K562 (cell line): Measurements from ENCODE around the gene DPH5. TPM values are rescaled to one million over a fixed set of nuclear protein-coding genes. Genes with fewer than 3 reads are reported as not detected.

ENCODE experiments used
- ATAC-seq: fragments of 200-7000 bp; cut with Tn5 transposase; 3 replicates; pipeline ENCODE4 v1.9.1; 2020; ENCODE audit warnings: moderate library complexity
- BruUV-seq: library from RNA; stranded (reverse); fragments of 400-500 nt; replicated peaks from 2 replicates; lab custom pipeline; 2021; lab: Mats Ljungman, UMichigan
- CTCF ChIA-PET: fragments of 300-600 bp; formaldehyde crosslinking; extraction: SDS; loops from one replicate; lab custom pipeline; 2021; ENCODE audit warnings: low intra/inter-chr PET ratio; lab: Yijun Ruan, JAX
- POLR2A ChIA-PET: fragments of 300-600, 350-650 bp; sonication (Branson Sonifier 250); formaldehyde crosslinking; extraction: SDS; loops from one replicate; lab custom pipeline; 2021; ENCODE audit warnings: antibody characterized with exemption, inconsistent platforms; lab: Yijun Ruan, JAX
- DNase-seq, 4 experiments: peaks; one replicate each; pipeline versions ENCODE4 v3.0.0 to v3.0.0-alpha.2; 2011 to 2018; ENCODE audit warnings: low spot score in 3 of 4, mixed read lengths in 3 of 4; ENCODE audit errors: extremely low read depth in 1 of 4
- FAIRE-seq: peaks from 2 replicates; lab custom pipeline; 2011; peaks lifted over from hg19 to GRCh38; lab: Jason Lieb, UNC
- H2AFZ ChIP-seq: 2 replicates; pipeline ENCODE4 v1.6.0; 2011; ENCODE audit warnings: low read depth, low read length, control low read depth, inconsistent platforms
- H3K27ac ChIP-seq: fragments of 200-600 bp; 3 replicates; pipeline ENCODE4 v1.8.0; 2011; ENCODE audit warnings: low read depth, mild to moderate bottlenecking, control low read depth, inconsistent platforms, low read length, moderate library complexity, mixed read lengths; ENCODE audit errors: extremely low read depth
- H3K27me3 ChIP-seq, 2 experiments: fragments of 300-600 bp in 1 of 2; 2 replicates in 1 of 2; 3 replicates in 1 of 2; pipeline versions ENCODE4 v1.6.0 to v1.8.0; 2011; ENCODE audit warnings: inconsistent platforms in 2 of 2, low read length in 2 of 2, mild to moderate bottlenecking in 1 of 2, mixed read lengths in 1 of 2, moderate library complexity in 1 of 2; ENCODE audit not compliant: control insufficient read depth in 2 of 2, insufficient read depth in 2 of 2
- H3K36me3 ChIP-seq: fragments of 300-600 bp; 3 replicates; pipeline ENCODE4 v1.8.0; 2011; ENCODE audit warnings: mild to moderate bottlenecking, low read length, inconsistent platforms; ENCODE audit not compliant: control insufficient read depth, insufficient read depth
- H3K4me1 ChIP-seq, 2 experiments: fragments of 200-600 bp in 1 of 2; replicated peaks in 1 of 2; 2 replicates in 1 of 2; 3 replicates in 1 of 2; pipeline versions ENCODE4 v1.5.1 to v1.8.0; 2011; ENCODE audit warnings: inconsistent platforms in 2 of 2, low read length in 2 of 2, mild to moderate bottlenecking in 1 of 2, mixed read lengths in 1 of 2, moderate library complexity in 1 of 2; ENCODE audit not compliant: control insufficient read depth in 2 of 2, insufficient read depth in 2 of 2
- H3K4me2 ChIP-seq: 2 replicates; pipeline ENCODE4 v1.6.1; 2011; ENCODE audit warnings: low read length, control low read depth, inconsistent platforms, mixed read lengths; ENCODE audit not compliant: insufficient read depth
- H3K4me3 ChIP-seq: fragments of 200-600 bp; sonication (generic), shearing (Covaris generic); 2 replicates; pipeline ENCODE4 v1.5.1; 2016; ENCODE audit warnings: control low read depth, inconsistent platforms
- H3K79me2 ChIP-seq: fragments of 200-600 bp; 3 replicates; pipeline ENCODE4 v1.8.0; 2011; ENCODE audit warnings: low read length, inconsistent platforms; ENCODE audit not compliant: control insufficient read depth, insufficient read depth
- H3K9ac ChIP-seq, 2 experiments: 2 replicates each; pipeline versions ENCODE4 v1.6.0 to v1.6.1; 2011; ENCODE audit warnings: low read depth in 2 of 2, low read length in 2 of 2, control low read depth in 1 of 2, inconsistent platforms in 1 of 2, mild to moderate bottlenecking in 1 of 2, mixed read lengths in 1 of 2; ENCODE audit not compliant: insufficient read depth in 1 of 2
- H3K9me1 ChIP-seq: one replicate; pipeline ENCODE4 v1.6.0; 2011; ENCODE audit warnings: inconsistent platforms, mild to moderate bottlenecking, low read length, moderate library complexity; ENCODE audit not compliant: control insufficient read depth, insufficient read depth
- H3K9me3 ChIP-seq: replicated peaks from 2 replicates; pipeline ENCODE4 v1.5.1; 2011; ENCODE audit warnings: low read depth, low read length, inconsistent platforms; ENCODE audit not compliant: control insufficient read depth, insufficient read depth
- H4K20me1 ChIP-seq: replicated peaks from 2 replicates; pipeline ENCODE4 v1.6.1; 2011; ENCODE audit warnings: low read length, inconsistent platforms, mixed read lengths; ENCODE audit not compliant: control insufficient read depth, insufficient read depth
- HCFC1 ChIP-seq: IDR thresholded peaks from 2 replicates; pipeline ENCODE4 v1.6.1; 2012; ENCODE audit warnings: low read depth, low read length, improper control_type of control experiment
- KLF13 ChIP-seq: fragments of 450-650 bp; IDR thresholded peaks from 2 replicates; pipeline ENCODE4 v1.6.1; 2016; ENCODE audit warnings: missing genetic modification characterization, low read depth, mild to moderate bottlenecking, missing compliant biosample characterization, moderate library complexity, borderline replicate concordance
- LEF1 ChIP-seq: fragments of 450-650 bp; IDR thresholded peaks from 2 replicates; pipeline ENCODE4 v1.6.1; 2016; ENCODE audit warnings: mild to moderate bottlenecking
- MEIS2 ChIP-seq: fragments of 450-650 bp; IDR thresholded peaks from 2 replicates; pipeline ENCODE4 v1.6.1; 2014; ENCODE audit warnings: mild to moderate bottlenecking; ENCODE audit not compliant: partially characterized antibody
- MYBL2 ChIP-seq, 2 experiments: fragments of 450-650 bp in 1 of 2; sonication (generic) in 1 of 2; formaldehyde crosslinking in 1 of 2; IDR thresholded peaks; 2 replicates each; pipeline versions ENCODE4 v1.6.1 to v1.8.1; 2017 to 2022; ENCODE audit warnings: borderline replicate concordance in 1 of 2, inconsistent platforms in 1 of 2, low read depth in 1 of 2, mild to moderate bottlenecking in 1 of 2, missing genetic modification reagents in 1 of 2, moderate library complexity in 1 of 2
- NR2F6 ChIP-seq: fragments of 450-650 bp; formaldehyde crosslinking; IDR thresholded peaks from 2 replicates; pipeline ENCODE4 v1.4.0; 2020; ENCODE audit warnings: mild to moderate bottlenecking
- POLR3A ChIP-seq: IDR thresholded peaks from 2 replicates; pipeline ENCODE4 v1.6.1; 2011; ENCODE audit warnings: borderline replicate concordance, mild to moderate bottlenecking, moderate library complexity; ENCODE audit not compliant: insufficient read length, insufficient read depth; ENCODE audit errors: extremely low read depth
- SETDB1 ChIP-seq: IDR thresholded peaks from one replicate; pipeline ENCODE4 v1.6.1; 2012; ENCODE audit warnings: low read length, control low read depth, inconsistent platforms
- WGBS: fragments of 100-300 bp; shearing (Covaris generic); methylation state at CpG from one replicate; pipeline ENCODE4 v1.1.6; 2016; ENCODE audit warnings: low coverage, mixed read lengths; ENCODE audit not compliant: insufficient coverage; ENCODE audit errors: missing lambda C conversion rate; 5-methylcytosine and 5-hydroxymethylcytosine counted together
- in situ Hi-C: fragments of 300-500 bp; cut with MboI; formaldehyde crosslinking; loops from 4 replicates; pipeline ENCODE4 v1.15.0; 2018; ENCODE audit warnings: inconsistent platforms, mixed read lengths
- intact Hi-C: fragments of 100-400 bp; cut with micrococcal nuclease; formaldehyde crosslinking; loops from 2 replicates; pipeline ENCODE4 v1.14.2; 2022
- polyA plus RNA-seq, 8 experiments: library from polyadenylated mRNA; depleted of rRNA in 4 of 8; stranded (reverse) in 5 of 8; unstranded in 3 of 8; fragments of >200 nt; fragmentation: Nextera tagmentation in 2 of 8; fragmentation: Illumina TruSeq in 1 of 8; extraction: Ambion mirVana in 2 of 8; extraction: Trizol in 1 of 8; gene quantifications; 2 replicates each; pipeline versions ENCODE4 v1.2.1 to v1.2.3, GENCODE V29; 2011 to 2014; ENCODE audit warnings: inconsistent platforms in 1 of 8, missing spikeins in 1 of 8
- total RNA-seq, 7 experiments: library from RNA; depleted of rRNA in 6 of 7; stranded (reverse); fragments of >200 nt in 6 of 7; fragmentation: Illumina TruSeq in 2 of 7; extraction: Trizol in 2 of 7; gene quantifications; 2 replicates each; pipeline versions ENCODE4 v1.2.1 to v1.2.3, GENCODE V29; 2011 to 2021; ENCODE audit warnings: low replicate concordance in 1 of 7
- TF ChIP-seq, protein P1 (sequence below): IDR thresholded peaks from 3 replicates; pipeline ENCODE4 v1.6.1; 2011; ENCODE audit warnings: borderline replicate concordance, mild to moderate bottlenecking, moderate library complexity; ENCODE audit not compliant: insufficient read length; ENCODE audit errors: extremely low read depth
- TF ChIP-seq, protein P2 (sequence below): fragments of 450-650 bp; conservative IDR thresholded peaks from 2 replicates; pipeline ENCODE4 v1.6.1; 2016; ENCODE audit warnings: missing genetic modification characterization, low read depth, mild to moderate bottlenecking, control low read depth, missing compliant biosample characterization
- TF ChIP-seq, protein P3 (sequence below), 3 experiments: fragments of 200-800 bp in 1 of 3; sonication (Bioruptor generic) in 1 of 3; sonication (generic) in 1 of 3; formaldehyde crosslinking in 1 of 3; IDR thresholded peaks; 2 replicates each; pipeline versions ENCODE4 v1.6.1 to v1.8.0; 2016 to 2022; ENCODE audit warnings: mild to moderate bottlenecking in 2 of 3, missing compliant biosample characterization in 2 of 3, missing genetic modification characterization in 2 of 3, missing genetic modification reagents in 1 of 3
- TF ChIP-seq, protein P4 (sequence below): fragments of 250-450 bp; sonication (Bioruptor Pico); IDR thresholded peaks from 2 replicates; pipeline ENCODE4 v1.9.0; 2021; ENCODE audit warnings: mild to moderate bottlenecking

The DPH5 gene
- total and polyA plus RNA-seq, 9 of the 15 experiments (the other 6 are each of a cell fraction or from before 2014, with no cell fraction given): 37.6 to 159 (median 89.7) TPM

DNA sequence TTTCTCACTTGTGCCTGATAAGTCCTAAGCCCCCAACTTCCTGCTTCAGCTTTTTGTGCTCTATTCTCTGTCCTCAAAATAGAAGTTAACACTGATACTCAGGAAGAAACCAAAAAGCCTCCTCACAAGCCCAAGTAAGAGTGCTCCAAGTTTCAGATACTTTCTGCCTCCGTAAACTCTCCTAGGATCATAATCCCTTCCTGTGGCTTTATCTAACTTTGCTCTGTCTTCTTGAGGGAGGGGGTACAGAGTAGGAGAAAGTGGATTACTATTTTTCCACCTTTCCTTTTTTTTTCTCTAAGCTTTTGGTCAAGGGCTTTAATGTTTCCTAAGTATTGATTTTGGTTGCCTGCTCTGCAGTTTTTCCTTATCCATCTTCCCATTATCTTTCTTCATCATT is 54.6 kb downstream of the DPH5 start (continued):
- TF ChIP-seq SETDB1 (no peak), MYBL2 (IDR thresholded peaks at IDR 0.05; ENCODE audit: low read depth) (no peak), MYBL2 (CRISPR knock-in tag; IDR thresholded peaks at IDR 0.05; ENCODE audit: borderline replicate concordance) (no peak), MEIS2 (no peak), NR2F6 (no peak)
- TF ChIP-seq, protein P1, sequence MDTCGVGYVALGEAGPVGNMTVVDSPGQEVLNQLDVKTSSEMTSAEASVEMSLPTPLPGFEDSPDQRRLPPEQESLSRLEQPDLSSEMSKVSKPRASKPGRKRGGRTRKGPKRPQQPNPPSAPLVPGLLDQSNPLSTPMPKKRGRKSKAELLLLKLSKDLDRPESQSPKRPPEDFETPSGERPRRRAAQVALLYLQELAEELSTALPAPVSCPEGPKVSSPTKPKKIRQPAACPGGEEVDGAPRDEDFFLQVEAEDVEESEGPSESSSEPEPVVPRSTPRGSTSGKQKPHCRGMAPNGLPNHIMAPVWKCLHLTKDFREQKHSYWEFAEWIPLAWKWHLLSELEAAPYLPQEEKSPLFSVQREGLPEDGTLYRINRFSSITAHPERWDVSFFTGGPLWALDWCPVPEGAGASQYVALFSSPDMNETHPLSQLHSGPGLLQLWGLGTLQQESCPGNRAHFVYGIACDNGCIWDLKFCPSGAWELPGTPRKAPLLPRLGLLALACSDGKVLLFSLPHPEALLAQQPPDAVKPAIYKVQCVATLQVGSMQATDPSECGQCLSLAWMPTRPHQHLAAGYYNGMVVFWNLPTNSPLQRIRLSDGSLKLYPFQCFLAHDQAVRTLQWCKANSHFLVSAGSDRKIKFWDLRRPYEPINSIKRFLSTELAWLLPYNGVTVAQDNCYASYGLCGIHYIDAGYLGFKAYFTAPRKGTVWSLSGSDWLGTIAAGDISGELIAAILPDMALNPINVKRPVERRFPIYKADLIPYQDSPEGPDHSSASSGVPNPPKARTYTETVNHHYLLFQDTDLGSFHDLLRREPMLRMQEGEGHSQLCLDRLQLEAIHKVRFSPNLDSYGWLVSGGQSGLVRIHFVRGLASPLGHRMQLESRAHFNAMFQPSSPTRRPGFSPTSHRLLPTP: no peak

DNA sequence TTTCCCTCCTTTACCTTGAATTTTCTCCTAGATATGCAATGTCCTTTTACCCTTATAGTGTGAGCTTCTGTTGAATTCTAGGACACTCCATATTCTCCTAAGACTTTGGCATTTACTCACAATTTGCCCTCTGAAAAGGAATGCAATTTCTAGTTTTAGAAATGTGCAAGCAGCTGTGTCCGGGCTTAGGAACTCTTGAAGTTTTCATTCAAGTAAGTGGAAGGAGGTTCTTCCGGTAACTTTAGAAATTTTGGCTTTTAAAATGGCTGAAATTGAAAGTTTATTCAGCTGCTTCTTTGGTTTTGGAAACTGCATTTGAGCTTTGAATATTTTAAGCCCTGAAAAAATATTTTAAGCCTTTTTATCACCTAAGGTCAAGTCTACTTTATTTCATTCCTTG is 56.3 kb downstream of the DPH5 start:
- Histone ChIP-seq H3K4me2 (no peak overlapping the region), H3K36me3 (peaks cover 40% of the 10 kb centered on the region; the same call in 2 of the 3 replicates), H3K9ac (no peak overlapping the region), H3K27ac (no peak overlapping the region), H3K4me1 (peaks cover 0 to 7% of the 10 kb centered on the region in 2 experiments; a peak in 1 of 5 replicates), H3K9me3 (no peaks in the 10 kb centered on the region), H3K27me3 (no peaks in the 10 kb centered on the region), H4K20me1 (no peaks in the 10 kb centered on the region), H3K79me2 (no peaks in the 10 kb centered on the region), H3K4me3 (no peak overlapping the region), H2AFZ (no peak overlapping the region), H3K9me1 (no peaks in the 10 kb centered on the region)
- 90% methylated on average over 2 of the region's 2 CpGs for WGBS
- FAIRE-seq (no peak), DNase-seq (no peak), ATAC-seq (no peak)
- ChIA-PET CTCF (no interaction called here), POLR2A (interaction anchor here (1.0 to 1.1 kb wide), 2 partner anchors 9 to 10 kb away, joined by 3 to 9 read pairs; no protein-coding TSS in a partner anchor)
- in situ Hi-C loops: no loop called here
- no TSS peak for BruUV-seq
- intact Hi-C loops: no loop called here
- no peak for TF ChIP-seq LEF1
- TF ChIP-seq, protein P2, sequence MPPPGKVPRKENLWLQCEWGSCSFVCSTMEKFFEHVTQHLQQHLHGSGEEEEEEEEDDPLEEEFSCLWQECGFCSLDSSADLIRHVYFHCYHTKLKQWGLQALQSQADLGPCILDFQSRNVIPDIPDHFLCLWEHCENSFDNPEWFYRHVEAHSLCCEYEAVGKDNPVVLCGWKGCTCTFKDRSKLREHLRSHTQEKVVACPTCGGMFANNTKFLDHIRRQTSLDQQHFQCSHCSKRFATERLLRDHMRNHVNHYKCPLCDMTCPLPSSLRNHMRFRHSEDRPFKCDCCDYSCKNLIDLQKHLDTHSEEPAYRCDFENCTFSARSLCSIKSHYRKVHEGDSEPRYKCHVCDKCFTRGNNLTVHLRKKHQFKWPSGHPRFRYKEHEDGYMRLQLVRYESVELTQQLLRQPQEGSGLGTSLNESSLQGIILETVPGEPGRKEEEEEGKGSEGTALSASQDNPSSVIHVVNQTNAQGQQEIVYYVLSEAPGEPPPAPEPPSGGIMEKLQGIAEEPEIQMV: no peak
- TF ChIP-seq, protein P3, sequence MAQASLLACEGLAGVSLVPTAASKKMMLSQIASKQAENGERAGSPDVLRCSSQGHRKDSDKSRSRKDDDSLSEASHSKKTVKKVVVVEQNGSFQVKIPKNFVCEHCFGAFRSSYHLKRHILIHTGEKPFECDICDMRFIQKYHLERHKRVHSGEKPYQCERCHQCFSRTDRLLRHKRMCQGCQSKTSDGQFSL (CRISPR knock-in tag; IDR thresholded peaks at IDR 0.05): no peak
- TF ChIP-seq, protein P3 (tag; IDR thresholded peaks at IDR 0.05): no peak
- TF ChIP-seq POLR3A: no peak
- TF ChIP-seq, protein P4, sequence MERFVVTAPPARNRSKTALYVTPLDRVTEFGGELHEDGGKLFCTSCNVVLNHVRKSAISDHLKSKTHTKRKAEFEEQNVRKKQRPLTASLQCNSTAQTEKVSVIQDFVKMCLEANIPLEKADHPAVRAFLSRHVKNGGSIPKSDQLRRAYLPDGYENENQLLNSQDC (CRISPR knock-in tag): no peak
- no peak for TF ChIP-seq HCFC1
- TF ChIP-seq KLF13 (tag): no peak
